IPS DF 4.7 (cell line): ENCODE measurements around the gene WAPL.
"Not testable (repeated sequence)": the region's sequence is repeated elsewhere in the genome, so short reads cannot be mapped to it uniquely, and the experiment has no call there.

Experiments
- DNase-seq: peaks from one replicate; pipeline ENCODE4 v3.0.0-alpha.2; 2013; ENCODE audit warnings: low spot score; ENCODE audit errors: extremely low read depth

Gene WAPL

GRCh38 chr10:86525713-86526112, 4.1 kb upstream of the WAPL start:
- not testable (repeated sequence) for DNase-seq

GRCh38 chr10:86524225-86524962, 2.8 kb upstream of the WAPL start:
- no peak for DNase-seq

- DNase-seq: no peak
Measured at GRCh38 chr10:86523348-86523747, 1.8 kb upstream of the WAPL start.

- DNase-seq: no peak
Measured at GRCh38 chr10:86522510-86522855, 891 bp upstream of the WAPL start.

- no peak for DNase-seq
Measured at GRCh38 chr10:86520871-86521677, 518 bp downstream of the WAPL start.

GRCh38 chr10:86518781-86519180, 2.8 kb downstream of the WAPL start:
- no peak for DNase-seq

- no peak for DNase-seq
Measured at GRCh38 chr10:86512137-86512536, 9.5 kb downstream of the WAPL start.

GRCh38 chr10:86511027-86511865, 10.3 kb downstream of the WAPL start:
- no peak for DNase-seq

GRCh38 chr10:86509145-86509544, 12.4 kb downstream of the WAPL start:
- DNase-seq: no peak

- no peak for DNase-seq
Measured at GRCh38 chr10:86508217-86508616, 13.4 kb downstream of the WAPL start.

- DNase-seq: no peak
Measured at GRCh38 chr10:86506499-86506898, 15.1 kb downstream of the WAPL start.

- DNase-seq: no peak
Measured at GRCh38 chr10:86506062-86506461, 15.5 kb downstream of the WAPL start.

GRCh38 chr10:86504510-86504909, 17.1 kb downstream of the WAPL start:
- DNase-seq: no peak

GRCh38 chr10:86500846-86501245, 20.7 kb downstream of the WAPL start:
- DNase-seq: no peak

GRCh38 chr10:86498598-86498997, 23.0 kb downstream of the WAPL start:
- no peak for DNase-seq

- DNase-seq: no peak
Measured at GRCh38 chr10:86497621-86498020, 24.0 kb downstream of the WAPL start.

- no peak for DNase-seq
Measured at GRCh38 chr10:86489960-86490612, 31.5 kb downstream of the WAPL start.

GRCh38 chr10:86489071-86489810, 32.4 kb downstream of the WAPL start:
- no peak for DNase-seq

- no peak for DNase-seq
Measured at GRCh38 chr10:86486856-86487255, 34.7 kb downstream of the WAPL start.

- DNase-seq: no peak
Measured at GRCh38 chr10:86483664-86484063, 37.9 kb downstream of the WAPL start.

GRCh38 chr10:86481761-86482160, 39.8 kb downstream of the WAPL start:
- no peak for DNase-seq
